ENCODE measurements around the gene KNCN.

Gene KNCN

DNA sequence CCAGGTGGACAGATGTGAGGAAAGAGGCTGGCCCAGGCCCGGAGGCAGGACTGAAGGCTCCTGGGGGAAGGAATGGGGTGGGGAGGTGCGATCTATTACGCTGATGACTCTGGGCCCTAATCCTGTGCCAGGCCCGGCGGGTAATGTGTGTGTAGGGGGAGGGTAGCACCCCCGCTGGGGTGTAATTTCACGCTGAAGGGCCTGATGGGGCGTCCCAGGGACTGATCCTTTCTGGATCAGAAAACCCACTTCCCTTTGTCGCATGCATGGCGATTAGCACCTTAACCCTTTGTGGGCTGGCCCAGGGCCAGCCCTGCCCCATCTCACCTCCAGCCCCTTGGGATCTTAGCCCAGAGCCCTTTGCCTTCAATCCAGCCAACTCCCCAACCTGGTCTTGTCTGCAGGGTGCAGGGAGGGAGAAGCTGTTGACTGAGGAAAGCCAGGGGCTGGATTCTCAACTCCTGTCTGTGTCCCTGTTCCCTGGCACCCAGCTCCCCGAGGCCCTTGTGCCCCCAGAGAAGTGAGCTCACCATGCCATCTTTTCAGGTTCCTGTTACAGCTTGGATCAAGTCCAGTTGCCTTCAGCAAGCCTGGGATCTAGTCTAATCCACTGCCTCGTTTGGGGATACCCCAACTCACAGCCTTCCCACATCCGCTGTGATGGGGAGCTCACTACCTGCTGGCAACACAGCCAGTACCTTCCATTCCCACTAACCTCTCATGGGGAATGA is 26.0 kb downstream of the KNCN start:
- DNase-seq (ENCODE audit: low spot score) (no peak), FAIRE-seq (no peak)

DNA sequence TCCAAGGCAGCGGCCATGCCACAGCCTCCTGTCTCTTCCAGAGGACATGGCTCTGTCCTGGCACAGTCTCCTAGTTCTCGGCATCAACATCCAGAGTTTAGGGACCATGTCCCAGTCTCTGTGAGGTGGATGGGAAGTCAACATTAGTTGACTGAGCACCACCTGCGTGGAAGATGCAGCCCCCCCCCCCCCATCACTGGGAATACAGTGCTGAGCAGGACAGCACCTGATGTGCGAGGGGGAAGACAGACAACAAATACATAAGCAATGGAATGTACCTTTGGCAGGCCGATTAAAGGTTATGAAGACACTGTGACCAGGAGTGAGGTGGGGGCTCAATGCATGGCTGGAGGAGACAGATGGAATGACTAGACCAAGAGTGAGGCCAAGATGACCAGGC is 26.6 kb downstream of the KNCN start:
- FAIRE-seq (no peak), DNase-seq (ENCODE audit: low spot score) (no peak)

DNA sequence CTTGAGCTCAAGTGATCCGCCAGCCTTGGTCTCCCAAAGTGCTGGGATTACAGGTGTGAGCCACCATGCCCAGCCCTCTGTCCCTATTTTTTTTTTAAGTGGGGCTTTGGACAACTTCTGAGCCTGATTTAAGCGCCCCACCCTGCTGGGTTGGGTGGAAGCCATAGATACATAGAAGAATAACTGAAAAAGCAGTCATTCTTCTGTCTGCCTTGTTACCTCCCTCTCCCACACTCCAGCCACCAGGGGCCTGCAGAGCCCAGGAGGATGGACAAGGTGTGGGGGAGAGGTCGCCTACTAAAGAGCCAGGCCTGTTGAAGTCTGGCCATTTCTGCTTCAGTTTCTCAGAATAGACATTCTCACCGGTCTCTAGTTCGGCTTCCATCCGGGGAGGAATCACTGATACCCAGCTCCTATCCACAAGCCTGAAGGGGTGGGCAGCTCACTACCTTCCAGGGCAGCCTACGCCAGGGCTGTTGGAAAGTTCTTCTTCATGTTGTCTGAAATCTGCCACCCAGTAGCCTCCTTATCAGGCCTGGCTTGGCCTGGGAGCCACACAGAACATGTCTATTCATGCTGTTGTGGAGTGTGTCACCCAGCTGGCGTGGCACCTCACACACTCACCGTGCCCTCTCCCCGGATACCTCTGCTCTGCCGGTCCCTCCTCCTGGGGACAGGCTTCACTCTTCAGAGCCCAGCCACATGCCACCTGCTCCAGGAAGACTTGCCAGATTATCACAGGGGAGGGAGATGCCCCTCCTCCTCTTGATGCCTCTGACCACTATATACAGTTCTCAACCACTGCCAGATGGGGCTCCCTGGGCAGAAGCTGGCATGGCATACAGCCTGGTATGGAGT is 27.7 kb downstream of the KNCN start:
- no peak for DNase-seq (ENCODE audit: low spot score)
- FAIRE-seq, result no peak

DNA sequence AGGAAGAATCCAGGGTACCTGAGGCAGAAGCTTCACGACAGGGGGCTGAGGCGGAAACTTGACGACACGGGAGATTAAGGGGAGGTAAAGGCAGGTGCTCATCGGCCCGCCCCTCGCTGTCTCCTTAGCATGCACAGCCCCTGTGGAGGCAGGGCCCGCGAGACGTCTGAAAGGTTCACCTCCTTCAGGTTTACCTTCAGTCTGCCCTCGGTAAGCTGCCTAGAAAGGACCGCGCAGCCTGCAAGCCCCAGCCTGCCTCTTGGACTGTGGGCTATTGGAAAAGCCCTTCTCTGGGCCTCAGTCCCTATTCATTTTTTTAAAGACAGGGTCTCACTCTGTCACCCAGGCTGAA is 28.5 kb downstream of the KNCN start:
- FAIRE-seq (no peak), DNase-seq (ENCODE audit: low spot score) (no peak)

DNA sequence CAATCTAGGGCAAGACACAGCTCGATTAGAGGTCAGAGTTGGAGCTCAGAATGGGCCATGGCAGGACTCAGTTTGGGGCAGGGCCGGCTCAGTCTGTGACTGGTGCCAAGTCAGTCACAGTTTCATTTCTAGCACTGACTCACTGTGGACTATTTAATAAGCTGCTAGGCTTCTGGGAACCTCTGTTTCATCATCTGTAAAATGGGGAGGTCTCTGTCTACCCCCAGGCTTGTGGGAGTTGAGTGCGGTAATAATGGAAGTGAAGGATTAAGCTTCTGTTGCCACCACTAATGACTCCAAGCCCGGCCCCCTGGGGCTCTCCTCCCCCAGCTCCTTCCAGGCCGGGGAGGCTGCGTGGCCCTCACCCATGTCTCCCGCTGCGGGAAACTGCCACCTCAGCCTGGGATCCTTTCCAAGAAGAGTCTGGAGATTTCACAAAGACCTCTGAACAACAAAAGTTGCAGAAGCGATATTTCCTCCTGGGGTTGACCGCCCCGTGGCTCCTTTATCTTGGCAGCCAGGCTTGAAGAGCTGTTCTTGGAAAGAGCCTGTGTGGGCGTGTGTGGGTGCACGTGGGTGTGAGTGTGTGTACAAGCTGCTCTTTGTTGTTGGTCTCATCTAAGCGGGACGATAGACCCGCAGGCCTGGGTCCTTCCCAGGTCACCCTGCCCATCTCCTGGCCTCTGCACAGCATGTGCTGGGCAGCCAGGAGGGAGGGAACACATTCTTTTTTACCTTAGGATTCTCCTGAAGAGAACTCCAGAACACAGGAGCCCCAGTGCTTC is 29.1 kb downstream of the KNCN start:
- DNase-seq (ENCODE audit: low spot score), result peak; percentile 68
- no peak for FAIRE-seq

DNA sequence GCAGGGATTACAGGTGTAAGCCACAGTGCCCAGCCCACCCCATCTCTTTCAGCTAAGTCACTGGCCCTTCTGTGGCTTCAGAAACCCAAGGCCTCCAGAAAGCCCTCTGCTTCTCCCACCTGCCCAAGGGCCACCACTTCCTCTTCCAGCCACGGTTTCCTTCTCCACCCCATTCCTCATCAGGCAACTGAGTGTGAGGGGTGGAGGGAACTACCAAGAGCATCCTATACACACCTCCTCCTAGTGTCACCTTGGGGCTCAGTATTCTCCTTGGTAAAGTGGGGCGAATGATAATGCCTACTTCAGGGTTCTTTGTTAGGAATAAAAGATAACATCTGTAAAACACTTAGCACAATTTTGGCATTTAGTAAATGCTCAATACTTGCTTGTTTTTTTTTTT is 30.0 kb downstream of the KNCN start:
- DNase-seq (ENCODE audit: low spot score), result no peak
- FAIRE-seq, result no peak

DNA sequence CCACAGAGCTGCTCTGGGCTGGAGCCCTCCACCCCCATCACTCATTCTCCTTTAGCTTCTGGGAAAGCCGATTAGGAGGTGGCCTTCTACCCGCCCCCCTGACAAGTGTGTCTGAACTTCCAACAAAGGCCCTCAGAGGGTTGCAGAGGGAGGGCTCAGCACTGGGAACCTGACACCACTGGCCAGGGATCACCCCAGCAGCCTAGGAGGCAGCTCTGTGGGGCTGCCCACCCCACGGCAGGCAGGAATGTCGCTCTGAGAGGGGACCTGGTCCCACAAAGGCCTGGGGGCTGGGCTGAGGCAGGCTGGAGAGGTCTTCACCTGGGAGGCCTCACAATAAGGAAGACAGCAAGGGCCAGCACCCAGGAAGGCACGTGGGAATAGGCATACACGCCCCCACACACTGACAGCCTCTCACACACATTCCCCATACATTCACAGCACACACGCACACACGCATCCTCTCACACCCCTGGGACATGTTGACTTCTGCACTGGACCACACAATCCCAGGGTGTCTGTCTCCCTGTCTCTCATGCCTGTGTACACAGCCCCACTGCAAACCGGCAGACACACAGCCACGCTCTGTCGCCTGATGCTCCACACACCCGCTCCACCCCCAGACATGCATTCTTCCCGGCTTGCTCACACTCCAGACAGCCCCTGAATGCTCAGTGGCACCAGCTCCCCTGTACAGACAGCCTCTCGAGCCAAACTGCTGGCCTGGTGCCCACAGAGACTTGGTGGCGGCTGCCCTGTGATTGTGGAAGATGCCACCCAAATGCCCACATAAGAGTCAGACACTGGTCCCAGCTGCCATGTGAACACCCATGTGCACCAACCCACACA is 31.2 kb downstream of the KNCN start:
- FAIRE-seq (peak; percentile 98), DNase-seq (ENCODE audit: low spot score) (peak; percentile 93)

DNA sequence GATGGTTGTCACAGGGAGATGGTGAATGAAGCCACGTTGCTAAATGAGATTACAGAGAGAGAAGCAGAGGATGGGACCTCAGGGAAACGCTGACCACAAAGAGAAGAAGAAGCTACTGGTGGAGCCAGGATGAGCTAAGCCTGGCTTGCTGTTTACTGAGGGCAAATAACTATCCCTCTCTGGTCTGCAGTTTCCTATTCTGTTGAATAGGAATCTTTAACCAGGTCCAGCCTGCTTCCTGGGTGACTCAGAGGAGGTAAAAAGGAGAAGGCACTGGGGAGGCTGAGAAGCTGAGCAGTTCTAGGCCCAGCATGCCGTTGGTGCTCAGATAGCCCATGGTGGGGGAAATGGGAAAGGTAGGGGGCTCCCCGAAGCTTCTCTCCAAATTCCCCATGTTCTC is 32.2 kb downstream of the KNCN start:
- no peak for FAIRE-seq
- peak; percentile 39 for DNase-seq (ENCODE audit: low spot score)

DNA sequence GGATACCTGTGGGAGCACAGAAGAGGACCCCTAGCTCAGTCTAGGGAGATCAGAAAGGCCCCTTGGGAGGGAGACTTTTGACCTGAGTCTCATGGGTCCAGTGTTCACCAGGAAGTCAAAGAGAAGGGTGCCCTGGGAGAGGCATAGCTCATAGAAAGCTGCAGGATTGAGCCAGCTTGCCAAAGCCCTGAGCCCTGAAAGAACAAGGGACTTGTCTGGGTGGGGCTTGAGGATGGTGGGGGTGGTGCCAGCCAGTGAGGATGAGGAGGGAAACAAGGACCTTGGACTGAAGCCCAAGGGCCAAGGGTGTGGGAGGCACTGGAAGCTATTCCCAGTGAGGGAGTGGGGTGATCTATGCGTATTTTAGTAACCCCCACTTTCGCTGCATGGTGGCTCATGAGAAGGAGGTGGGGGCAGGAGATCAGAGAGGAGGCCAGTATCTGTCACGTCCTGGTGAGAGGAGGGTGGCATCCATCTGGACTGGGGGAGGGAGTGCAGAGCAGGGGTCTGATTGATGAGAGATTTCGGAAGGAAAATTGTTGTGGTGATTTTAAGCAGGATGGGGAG is 33.4 kb downstream of the KNCN start:
- FAIRE-seq (no peak), DNase-seq (ENCODE audit: low spot score) (peak; percentile 45)

DNA sequence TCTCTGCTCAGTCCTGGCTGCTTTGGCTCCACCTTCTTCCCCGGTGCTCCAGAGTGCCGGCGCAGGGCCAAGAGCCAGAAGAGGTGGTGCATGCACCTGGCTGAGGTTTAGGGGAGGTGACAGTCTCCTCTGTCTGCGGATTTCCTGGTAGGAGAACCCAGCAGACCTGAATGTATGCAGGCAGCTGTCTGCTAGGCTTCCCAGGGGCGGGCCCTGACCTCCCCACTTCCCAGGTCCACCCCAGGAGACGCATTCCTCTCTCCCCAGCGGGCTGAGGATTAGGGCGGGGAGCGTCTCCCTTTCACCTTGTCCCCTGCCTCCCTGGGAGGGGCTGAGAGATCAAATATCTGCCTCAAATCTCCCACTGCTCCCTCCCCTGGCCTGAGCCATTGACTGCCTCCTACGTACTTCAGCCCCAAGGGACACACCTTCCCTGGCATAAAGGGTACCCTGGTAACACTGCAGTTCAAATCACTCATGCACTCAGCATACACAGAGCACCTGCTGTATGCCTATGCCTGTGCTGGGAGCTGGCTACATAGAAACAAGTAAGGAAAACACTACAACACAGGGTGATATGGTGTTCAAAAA is 34.3 kb downstream of the KNCN start:
- FAIRE-seq (peak; percentile 59), DNase-seq (ENCODE audit: low spot score) (peak; percentile 75)

DNA sequence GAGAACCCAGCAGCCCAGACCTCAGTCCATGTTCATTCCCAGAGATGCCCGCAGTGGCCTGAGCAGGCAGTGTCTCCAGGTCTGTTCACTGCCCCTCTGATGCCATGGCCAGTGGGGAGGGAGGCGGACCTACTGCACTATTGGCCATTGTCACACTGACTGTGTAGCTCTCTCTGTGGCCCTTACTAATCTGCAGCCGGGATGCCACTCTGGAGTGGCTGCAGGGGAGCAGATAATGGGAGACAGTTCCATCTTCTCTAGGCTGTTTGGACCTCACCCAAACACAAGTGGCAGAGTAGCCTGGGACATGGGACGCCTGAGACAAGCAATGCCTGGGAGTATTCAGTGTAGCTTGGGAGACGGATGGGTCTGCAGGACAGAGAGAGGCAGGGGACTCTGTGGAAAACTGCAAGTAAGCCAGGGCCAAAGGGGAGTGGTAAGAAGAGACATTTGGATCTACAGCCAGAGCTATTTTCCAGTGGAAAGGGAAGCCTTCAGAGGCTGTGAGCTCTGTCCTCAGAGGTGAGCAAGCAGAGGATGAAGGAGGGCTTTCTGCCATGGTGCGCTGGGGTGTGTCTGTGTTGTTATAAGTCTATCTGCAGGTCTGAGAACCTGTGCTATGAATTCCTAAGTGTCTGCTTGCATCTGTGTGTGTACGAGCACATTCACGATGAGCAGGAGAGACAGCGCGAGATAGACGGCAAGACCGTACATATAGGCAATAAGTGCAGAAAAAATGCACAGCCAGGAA is 35.1 kb downstream of the KNCN start:
- FAIRE-seq, result no peak

DNA sequence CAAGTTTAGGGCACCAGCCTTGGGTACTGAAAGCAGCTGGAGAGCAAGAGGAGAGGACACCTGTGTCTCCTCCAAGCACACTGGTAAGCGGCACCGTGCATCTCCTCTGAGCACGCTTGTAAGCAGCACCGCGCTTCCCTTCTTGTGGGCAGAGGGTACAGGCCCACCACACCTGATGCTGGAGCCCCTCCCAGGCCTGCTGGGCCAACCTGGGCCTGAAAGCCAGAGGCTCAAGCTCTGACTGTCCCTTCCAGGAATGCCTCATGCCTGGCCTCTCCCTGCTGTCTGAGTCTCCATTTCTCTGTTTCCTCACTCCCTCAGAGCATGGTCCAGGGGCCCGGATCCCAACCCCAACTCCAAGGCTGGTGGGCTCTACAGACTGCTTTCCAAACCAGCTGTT is 35.9 kb downstream of the KNCN start:
- no peak for DNase-seq (ENCODE audit: low spot score)
- FAIRE-seq, result no peak

More for the DNA sequence above, 35.1 kb downstream of the KNCN start:
- DNase-seq (ENCODE audit: low spot score), result no peak

DNA sequence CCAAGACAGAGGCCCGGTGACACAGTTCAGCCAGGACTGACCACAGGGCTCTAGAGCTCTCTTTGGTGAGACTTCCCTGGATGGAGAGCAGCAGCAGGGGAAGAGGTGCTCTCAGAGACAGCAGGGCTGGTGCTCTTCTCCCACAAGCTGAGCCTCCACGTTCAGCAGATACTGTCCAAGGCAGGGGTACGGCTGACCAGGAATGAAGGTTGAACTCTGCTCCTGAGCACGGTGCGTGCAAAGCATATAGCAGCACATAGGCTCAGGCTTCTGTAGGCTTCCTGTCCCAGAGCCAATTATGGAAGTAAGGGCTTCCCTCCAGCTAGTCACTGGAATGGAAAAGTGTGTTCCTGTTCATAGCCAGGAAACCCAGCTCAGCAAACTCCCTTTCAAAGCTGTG is 37.9 kb downstream of the KNCN start:
- DNase-seq (ENCODE audit: low spot score), result no peak
- FAIRE-seq, result no peak

DNA sequence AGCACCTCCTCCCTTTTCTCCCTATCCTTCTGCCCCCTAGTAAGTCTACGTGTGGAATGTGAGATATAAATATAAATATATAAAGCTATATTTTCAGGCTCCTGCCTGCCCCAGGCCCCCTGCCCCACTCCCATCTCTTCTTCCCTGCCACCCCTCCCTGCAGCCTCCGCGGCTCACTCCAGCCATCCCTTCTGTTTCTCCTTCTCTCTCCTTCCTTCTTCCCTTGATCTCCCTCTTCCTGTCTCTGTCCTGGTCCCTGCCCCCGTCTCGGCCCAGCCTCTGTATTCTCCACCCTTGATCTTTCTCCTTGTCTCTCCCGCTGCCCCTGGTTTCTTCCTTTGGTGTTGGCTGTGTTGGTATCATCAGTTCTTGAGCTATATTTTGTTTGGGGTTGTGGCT is 38.7 kb downstream of the KNCN start:
- DNase-seq (ENCODE audit: low spot score) (no peak), FAIRE-seq (no peak)

DNA sequence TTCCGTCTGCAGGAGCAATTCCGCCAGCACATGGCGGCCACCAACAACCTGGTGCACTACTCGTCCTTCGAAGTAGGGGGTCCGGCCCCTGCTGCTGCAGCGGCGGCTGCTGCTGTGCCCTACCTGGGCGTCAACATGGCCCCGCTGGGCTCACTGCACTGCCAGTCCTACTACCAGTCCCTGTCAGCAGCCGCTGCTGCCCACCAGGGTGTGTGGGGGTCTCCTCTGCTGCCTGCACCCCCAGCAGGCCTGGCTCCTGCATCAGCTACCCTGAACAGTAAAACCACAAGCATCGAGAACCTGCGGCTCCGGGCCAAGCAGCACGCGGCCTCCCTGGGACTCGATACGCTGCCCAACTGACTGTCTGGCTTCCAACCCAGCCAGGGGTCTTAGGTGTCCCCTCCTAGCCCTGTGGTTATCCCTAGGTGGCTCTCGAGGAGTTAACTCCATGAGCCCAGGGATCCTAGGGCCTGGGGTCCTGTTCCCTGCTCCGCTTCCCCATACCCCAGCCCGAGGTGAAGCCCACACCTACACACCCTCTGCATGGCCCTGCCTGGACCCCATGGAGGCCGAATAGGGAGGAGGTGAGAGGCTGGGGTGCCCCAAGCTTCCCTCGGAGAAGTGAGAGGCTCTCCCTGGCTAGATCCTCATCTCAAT is 39.2 kb downstream of the KNCN start:
- FAIRE-seq (no peak), DNase-seq (ENCODE audit: low spot score) (no peak)

DNA sequence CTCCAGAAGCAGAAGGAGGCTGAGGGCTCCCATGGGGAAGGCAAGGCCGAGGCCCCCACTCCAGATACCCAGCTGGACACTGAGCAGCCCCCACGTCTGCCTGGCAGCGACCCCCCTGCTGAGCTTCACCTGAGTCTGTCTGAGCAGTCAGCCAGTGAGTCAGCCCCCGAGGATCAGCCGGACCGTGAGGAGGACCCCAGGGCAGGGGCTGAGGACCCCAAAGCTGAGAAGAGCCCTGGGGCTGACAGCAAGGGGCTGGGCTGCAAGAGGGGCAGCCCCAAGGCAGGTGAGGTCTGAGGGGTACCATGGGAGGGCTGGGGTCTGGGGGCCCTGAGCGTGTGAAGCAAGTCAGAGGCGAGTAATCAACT is 40.5 kb downstream of the KNCN start:
- FAIRE-seq, result no peak
- DNase-seq (ENCODE audit: low spot score), result no peak

DNA sequence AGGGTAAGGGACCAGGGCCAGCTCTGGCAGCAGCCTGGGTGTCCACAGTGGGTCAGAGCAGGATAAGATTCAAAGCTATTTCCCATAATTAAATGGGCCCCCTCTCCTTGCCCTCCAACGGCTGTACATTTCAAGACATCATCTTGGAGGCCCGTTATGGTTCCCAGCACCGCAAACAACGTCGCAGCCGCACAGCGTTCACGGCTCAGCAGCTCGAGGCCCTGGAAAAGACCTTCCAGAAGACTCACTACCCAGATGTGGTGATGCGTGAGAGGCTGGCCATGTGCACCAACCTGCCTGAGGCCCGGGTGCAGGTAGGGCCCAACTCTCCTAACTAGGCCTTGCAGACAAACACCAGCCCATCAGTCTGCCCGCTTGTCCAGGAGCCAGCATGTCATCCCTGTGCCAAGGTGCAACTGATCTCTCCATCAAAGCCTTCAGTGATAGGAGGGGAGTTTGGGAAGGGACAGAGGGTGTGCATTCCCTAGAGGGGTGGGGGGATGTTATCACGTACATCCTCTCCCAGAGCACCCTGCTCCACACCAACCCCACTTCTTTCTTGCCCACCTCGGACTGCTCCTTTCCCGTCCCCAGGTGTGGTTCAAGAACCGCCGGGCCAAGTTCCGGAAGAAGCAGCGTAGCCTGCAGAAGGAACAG is 41.0 kb downstream of the KNCN start:
- DNase-seq (ENCODE audit: low spot score), result no peak
- FAIRE-seq, result no peak

DNA sequence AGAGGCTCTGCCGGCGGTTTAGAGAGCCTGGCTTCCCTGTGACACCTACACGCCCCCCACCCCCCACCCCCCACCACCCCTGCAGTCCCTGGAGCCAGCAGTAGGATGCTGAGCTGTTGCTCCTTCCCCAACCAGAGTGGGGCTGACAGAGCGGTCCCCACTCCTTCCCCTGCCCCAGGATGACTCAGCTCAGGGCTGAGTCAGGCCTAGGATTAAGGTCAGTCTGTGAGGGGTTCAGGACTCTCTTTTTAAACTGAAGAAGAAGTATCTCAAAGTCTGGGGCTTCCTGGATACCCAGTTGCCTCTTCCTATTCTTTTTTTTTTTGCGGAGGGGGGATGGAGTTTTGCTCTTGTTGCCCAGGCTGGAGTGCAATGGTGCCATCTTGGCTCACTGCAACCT is 42.7 kb downstream of the KNCN start:
- FAIRE-seq, result no peak

More for the DNA sequence above, 42.7 kb downstream of the KNCN start:
- peak; percentile 79 for DNase-seq (ENCODE audit: low spot score)
